ENCODE results near the gene SERPINE1.

- TF ChIP-seq CTCF (conservative IDR thresholded peaks at IDR 0.05 in 1 of 2, IDR thresholded peaks at IDR 0.05 in 1 of 2; ENCODE audit: low read depth in 1 of 2, low read length in 2 of 2) (no peak), EZH2 (IDR thresholded peaks at IDR 0.05; ENCODE audit: low read length, missing control alignments) (no peak)
Observed at GRCh38 chr7:101159696-101160674, 33.1 kb downstream of the SERPINE1 start.
